Endothelial cell of umbilical vein (primary cell): ENCODE data around the gene CFAP141. TPM values are rescaled to one million over a fixed set of nuclear protein-coding genes. Genes with fewer than 3 reads are reported as not detected.

Source experiments
- BruUV-seq: library from RNA; stranded (reverse); fragments of 400-500 nt; replicated peaks from 2 replicates; lab custom pipeline; 2021; lab: Mats Ljungman, UMichigan
- CTCF ChIA-PET: fragments of 300-600, 350-600 bp; sonication (Branson Sonifier 250); formaldehyde crosslinking; loops from one replicate; lab custom pipeline; 2021; ENCODE audit warnings: antibody characterized with exemption, inconsistent platforms; lab: Charles Lee
- POLR2A ChIA-PET: fragments of 300-600, 350-600 bp; sonication (Branson Sonifier 250); formaldehyde crosslinking; loops from one replicate; lab custom pipeline; 2021; ENCODE audit warnings: antibody characterized with exemption, inconsistent platforms; lab: Charles Lee
- DNase-seq: peaks from one replicate; pipeline ENCODE4 v3.0.0-alpha.2; 2011; ENCODE audit warnings: low read depth, low spot score
- FAIRE-seq: peaks from 2 replicates; lab custom pipeline; 2011; peaks lifted over from hg19 to GRCh38; lab: Jason Lieb, UNC
- H2AFZ ChIP-seq: 2 replicates; pipeline ENCODE4 v1.6.0; 2012; ENCODE audit warnings: low read depth, low read length, control low read depth, inconsistent platforms
- H3K27ac ChIP-seq: 2 replicates; pipeline ENCODE4 v1.5.1; 2011; ENCODE audit warnings: low read depth, mild to moderate bottlenecking, control low read depth, low read length, moderate library complexity; ENCODE audit not compliant: insufficient read depth
- H3K27me3 ChIP-seq, 2 experiments: 2 replicates each; pipeline versions ENCODE4 v1.6.0 to v1.6.1; 2011; ENCODE audit warnings: low read length in 2 of 2, mixed read lengths in 1 of 2; ENCODE audit not compliant: control insufficient read depth in 2 of 2, insufficient read depth in 2 of 2
- H3K36me3 ChIP-seq, 2 experiments: 2 replicates in 1 of 2; 3 replicates in 1 of 2; pipeline ENCODE4 v1.5.1; 2011; ENCODE audit warnings: low read length in 2 of 2, mild to moderate bottlenecking in 1 of 2, moderate library complexity in 1 of 2; ENCODE audit not compliant: control insufficient read depth in 2 of 2, insufficient read depth in 2 of 2; ENCODE audit errors: extremely low read depth in 1 of 2
- H3K4me1 ChIP-seq: 3 replicates; pipeline ENCODE4 v1.5.1; 2011; ENCODE audit warnings: mild to moderate bottlenecking, low read length; ENCODE audit not compliant: control insufficient read depth, insufficient read depth; ENCODE audit errors: extremely low read depth
- H3K4me2 ChIP-seq: 2 replicates; pipeline ENCODE4 v1.6.1; 2011; ENCODE audit warnings: low read length, control low read depth, mixed read lengths; ENCODE audit not compliant: insufficient read depth
- H3K4me3 ChIP-seq, 3 experiments: fragments of 200-600 bp in 1 of 3; sonication (generic), shearing (Covaris generic) in 1 of 3; replicated peaks in 1 of 3; 2 replicates each; pipeline ENCODE4 v1.5.1; 2011 to 2016; ENCODE audit warnings: control low read depth in 3 of 3, low read length in 3 of 3, mild to moderate bottlenecking in 2 of 3, inconsistent platforms in 1 of 3, low read depth in 1 of 3, moderate library complexity in 1 of 3; ENCODE audit not compliant: insufficient read depth in 1 of 3
- H3K79me2 ChIP-seq: 2 replicates; pipeline ENCODE4 v1.6.0; 2012; ENCODE audit warnings: low read length, inconsistent platforms; ENCODE audit not compliant: control insufficient read depth, insufficient read depth
- H3K9ac ChIP-seq: replicated peaks from 2 replicates; pipeline ENCODE3; 2011; ENCODE audit warnings: low read length, control low read depth; ENCODE audit not compliant: insufficient read depth; ENCODE audit errors: extremely low read depth
- H3K9me1 ChIP-seq: replicated peaks from 3 replicates; pipeline ENCODE4 v1.6.0; 2011; ENCODE audit warnings: mild to moderate bottlenecking, low read length; ENCODE audit not compliant: control insufficient read depth, insufficient read depth; ENCODE audit errors: extremely low read depth
- H3K9me3 ChIP-seq: replicated peaks from 2 replicates; pipeline ENCODE4 v1.5.1; 2012; ENCODE audit warnings: low read length, inconsistent platforms; ENCODE audit not compliant: control insufficient read depth, insufficient read depth
- H4K20me1 ChIP-seq: replicated peaks from 2 replicates; pipeline ENCODE3; 2011; ENCODE audit warnings: mild to moderate bottlenecking, low read length; ENCODE audit not compliant: control insufficient read depth, insufficient read depth; ENCODE audit errors: extremely low read depth
- EZH2 ChIP-seq: IDR thresholded peaks from 2 replicates; pipeline ENCODE4 v1.6.1; 2012; ENCODE audit warnings: borderline replicate concordance, low read depth, mild to moderate bottlenecking, moderate library complexity, low read length, inconsistent platforms; ENCODE audit not compliant: severe bottlenecking
- FOS ChIP-seq: IDR thresholded peaks from 2 replicates; pipeline ENCODE4 v1.6.1; 2011; ENCODE audit warnings: mild to moderate bottlenecking, low read length, moderate library complexity, borderline replicate concordance; ENCODE audit not compliant: insufficient read depth
- GATA2 ChIP-seq: IDR thresholded peaks from 2 replicates; pipeline ENCODE4 v1.7.0; 2011; ENCODE audit warnings: low read depth, mild to moderate bottlenecking, moderate library complexity, mixed read lengths, low read length; ENCODE audit not compliant: insufficient read length, insufficient read depth
- JUN ChIP-seq: IDR thresholded peaks from 2 replicates; pipeline ENCODE4 v1.6.1; 2011; ENCODE audit warnings: borderline replicate concordance, low read depth; ENCODE audit not compliant: insufficient read length, insufficient read depth
- MAX ChIP-seq: IDR thresholded peaks from 2 replicates; pipeline ENCODE4 v1.6.1; 2011; ENCODE audit not compliant: insufficient read depth, insufficient read length
- MYC ChIP-seq: IDR thresholded peaks from one replicate; pipeline ENCODE4 v1.6.1; 2011; ENCODE audit warnings: mild to moderate bottlenecking, low read depth, low read length
- POLR2A ChIP-seq: IDR thresholded peaks from 2 replicates; pipeline ENCODE4 v1.6.1; 2012; ENCODE audit warnings: low read depth, mild to moderate bottlenecking, control low read depth, low read length
- POLR2AphosphoS5 ChIP-seq: IDR thresholded peaks from 2 replicates; pipeline ENCODE4 v1.6.1; 2012; ENCODE audit warnings: low read depth, mild to moderate bottlenecking, control low read depth, low read length, moderate library complexity; ENCODE audit not compliant: insufficient read depth
- dilution Hi-C: fragments of 300-500 bp; cut with MboI; formaldehyde crosslinking; loops from one replicate; pipeline ENCODE4 v1.15.0; 2019; ENCODE audit warnings: low sequenced_read_pairs; ENCODE audit not compliant: extremely low pct_ligation_motif_present
- intact Hi-C: fragments of 100-400 bp; cut with micrococcal nuclease; formaldehyde crosslinking; loops from one replicate; pipeline ENCODE4 v1.10.0; 2022
- polyA plus RNA-seq, 4 experiments: library from polyadenylated mRNA; depleted of rRNA in 3 of 4; stranded (reverse) in 3 of 4; unstranded in 1 of 4; fragments of >200 nt; gene quantifications; 2 replicates each; pipeline versions ENCODE4 v1.2.1 to v1.2.3, GENCODE V29; 2011 to 2012; ENCODE audit warnings: missing spikeins in 1 of 4
- total RNA-seq: library from RNA; stranded (reverse); gene quantifications from 2 replicates; pipeline ENCODE4 v1.2.3, GENCODE V29; 2021
- TF ChIP-seq, protein P1 (sequence below), 2 donors: IDR thresholded peaks; 1 replicate in 1 of 2; 2 replicates in 1 of 2; pipeline ENCODE4 v1.5.1; 2011; ENCODE audit warnings: low read length in 2 of 2, mild to moderate bottlenecking in 2 of 2, moderate library complexity in 2 of 2, control low read depth in 1 of 2, inconsistent platforms in 1 of 2, low read depth in 1 of 2; ENCODE audit not compliant: insufficient read depth in 1 of 2; ENCODE audit errors: extremely low read depth in 1 of 2

CFAP141 gene
- total and polyA plus RNA-seq, 2 donors (not counting 3 experiments of a cell fraction or from before 2014, with no cell fraction given) = not detected

- dilution Hi-C loops (no loop called here), intact Hi-C loops (no loop called here)
- ChIA-PET POLR2A (interaction anchor here (1.3 kb wide), 1 partner anchor 20 kb away, joined by 6 read pairs; no protein-coding TSS in a partner anchor), CTCF (interaction anchor here (1.2 to 2.4 kb wide), 5 partner anchors 9 to 115 kb away, joined by 3 to 25 read pairs (median 4); partner anchors contain the start of gene HAX1)
- Histone ChIP-seq H2AFZ (no peak overlapping the region), H4K20me1 (no peaks in the 10 kb centered on the region), H3K4me2 (peak overlapping the region; percentile 93), H3K27me3 (no peaks in the 10 kb centered on the region), H3K4me3 (peak overlapping the region; percentile 43 to 93 (median 60)), H3K9ac (peak overlapping the region; percentile 98), H3K9me3 (no peaks in the 10 kb centered on the region), H3K27ac (peak overlapping the region; percentile 93), H3K36me3 (peaks cover 5 to 6% of the 10 kb centered on the region in 2 experiments), H3K4me1 (peaks cover 25% of the 10 kb centered on the region), H3K79me2 (peaks cover 75% of the 10 kb centered on the region), H3K9me1 (no peaks in the 10 kb centered on the region)
- FAIRE-seq = no peak
- no peak for TF ChIP-seq EZH2
- TF ChIP-seq, protein P1, sequence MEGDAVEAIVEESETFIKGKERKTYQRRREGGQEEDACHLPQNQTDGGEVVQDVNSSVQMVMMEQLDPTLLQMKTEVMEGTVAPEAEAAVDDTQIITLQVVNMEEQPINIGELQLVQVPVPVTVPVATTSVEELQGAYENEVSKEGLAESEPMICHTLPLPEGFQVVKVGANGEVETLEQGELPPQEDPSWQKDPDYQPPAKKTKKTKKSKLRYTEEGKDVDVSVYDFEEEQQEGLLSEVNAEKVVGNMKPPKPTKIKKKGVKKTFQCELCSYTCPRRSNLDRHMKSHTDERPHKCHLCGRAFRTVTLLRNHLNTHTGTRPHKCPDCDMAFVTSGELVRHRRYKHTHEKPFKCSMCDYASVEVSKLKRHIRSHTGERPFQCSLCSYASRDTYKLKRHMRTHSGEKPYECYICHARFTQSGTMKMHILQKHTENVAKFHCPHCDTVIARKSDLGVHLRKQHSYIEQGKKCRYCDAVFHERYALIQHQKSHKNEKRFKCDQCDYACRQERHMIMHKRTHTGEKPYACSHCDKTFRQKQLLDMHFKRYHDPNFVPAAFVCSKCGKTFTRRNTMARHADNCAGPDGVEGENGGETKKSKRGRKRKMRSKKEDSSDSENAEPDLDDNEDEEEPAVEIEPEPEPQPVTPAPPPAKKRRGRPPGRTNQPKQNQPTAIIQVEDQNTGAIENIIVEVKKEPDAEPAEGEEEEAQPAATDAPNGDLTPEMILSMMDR (IDR thresholded peaks at IDR 0.05; ENCODE audit: extremely low read depth in 1 of 2, insufficient read depth in 1 of 2, low read depth in 1 of 2, low read length in 2 of 2) = no peak
- no peak for TF ChIP-seq POLR2AphosphoS5
- TF ChIP-seq JUN = no peak
- no peak for TF ChIP-seq FOS
- no peak for TF ChIP-seq POLR2A
- no peak for TF ChIP-seq GATA2
- no peak for TF ChIP-seq MYC
- TF ChIP-seq MAX = no peak
- BruUV-seq = no TSS peak
- DNase-seq = no peak
Observed at GRCh38 chr1:154219541-154219940, 13.4 kb upstream of the CFAP141 start.
